EH (cell line): Measurements from ENCODE around the gene SCUBE1.

ENCODE experiments used
- DNase-seq: peaks from one replicate; pipeline ENCODE4 v3.0.0-alpha.2; 2015; ENCODE audit warnings: low read depth

SCUBE1 gene

DNA sequence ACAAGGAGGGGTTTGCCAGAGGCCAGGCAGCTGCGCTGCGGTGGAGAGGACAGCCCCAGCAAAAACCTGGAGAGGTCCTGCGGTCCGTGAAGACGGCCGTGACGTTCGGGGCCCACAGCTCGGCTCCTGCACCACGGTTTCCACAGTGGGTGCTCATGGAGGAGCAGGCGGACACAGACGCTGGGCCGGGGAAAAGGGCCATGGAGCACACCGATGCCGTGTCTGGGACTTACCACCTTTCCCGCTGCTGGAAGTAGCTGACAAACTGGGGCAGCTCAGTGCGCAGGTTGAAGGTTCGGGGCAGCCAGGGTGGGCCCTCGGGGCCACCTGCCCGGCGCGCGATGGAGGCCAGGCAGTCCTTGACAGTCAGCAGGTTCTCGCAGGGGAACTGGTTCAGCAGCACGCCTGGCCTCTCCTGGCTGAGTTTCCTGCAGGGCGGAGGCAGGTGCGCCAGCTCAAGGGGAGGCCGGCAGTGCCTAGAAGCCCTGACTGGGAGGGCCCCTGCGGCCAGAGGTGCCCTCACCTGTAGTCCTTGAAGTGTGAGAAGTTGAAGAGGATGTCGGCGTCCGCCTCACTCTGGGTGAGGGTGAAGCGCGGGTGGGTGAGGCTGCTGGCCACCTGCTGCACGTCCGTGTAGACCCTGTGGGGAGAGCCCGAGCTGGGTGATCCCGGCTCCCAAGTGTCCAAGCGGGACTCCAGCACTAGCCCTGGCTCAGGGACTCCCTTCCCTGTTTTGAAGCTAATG, 169.0 kb downstream of the SCUBE1 start:
- DNase-seq: no peak

DNA sequence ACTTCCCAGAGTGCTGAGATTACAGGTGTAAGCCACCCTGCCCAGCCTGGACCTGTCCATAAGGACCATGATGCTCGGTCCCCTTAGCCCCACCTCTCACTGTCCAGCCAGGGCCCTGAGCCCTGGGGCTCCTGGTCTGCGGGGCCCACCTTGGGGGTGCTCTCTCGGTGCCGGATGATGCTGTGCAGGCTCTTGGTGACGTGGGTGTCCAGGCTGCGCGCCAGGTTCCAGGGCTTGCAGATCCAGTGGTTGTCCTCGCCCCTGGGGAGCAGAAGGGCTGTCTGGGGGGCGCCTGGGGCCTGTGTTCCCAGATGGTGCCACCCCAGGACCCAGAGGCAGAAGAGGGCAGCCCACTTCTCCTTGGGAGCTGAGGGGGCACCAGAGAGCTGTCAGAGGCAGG, 169.6 kb downstream of the SCUBE1 start:
- DNase-seq: no peak

DNA sequence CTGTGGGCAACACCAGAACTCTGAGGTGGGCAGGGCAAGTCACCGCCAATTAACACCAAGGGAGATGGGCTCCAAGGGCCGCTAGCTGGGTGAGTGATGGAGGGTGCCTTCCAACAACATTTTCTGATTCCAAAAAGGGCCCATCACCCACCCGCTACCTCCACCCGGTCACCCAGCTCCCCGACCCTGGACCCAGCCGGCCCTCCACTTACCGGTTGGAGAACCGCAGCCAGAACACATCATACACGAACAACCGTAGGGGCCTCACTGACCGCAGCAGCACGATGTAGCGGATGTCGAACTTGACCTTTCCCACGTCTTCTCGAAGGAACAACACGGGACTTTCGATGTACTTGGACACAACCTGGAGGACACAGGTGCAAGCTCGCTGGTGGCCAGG, 171.0 kb downstream of the SCUBE1 start:
- DNase-seq: no peak

DNA sequence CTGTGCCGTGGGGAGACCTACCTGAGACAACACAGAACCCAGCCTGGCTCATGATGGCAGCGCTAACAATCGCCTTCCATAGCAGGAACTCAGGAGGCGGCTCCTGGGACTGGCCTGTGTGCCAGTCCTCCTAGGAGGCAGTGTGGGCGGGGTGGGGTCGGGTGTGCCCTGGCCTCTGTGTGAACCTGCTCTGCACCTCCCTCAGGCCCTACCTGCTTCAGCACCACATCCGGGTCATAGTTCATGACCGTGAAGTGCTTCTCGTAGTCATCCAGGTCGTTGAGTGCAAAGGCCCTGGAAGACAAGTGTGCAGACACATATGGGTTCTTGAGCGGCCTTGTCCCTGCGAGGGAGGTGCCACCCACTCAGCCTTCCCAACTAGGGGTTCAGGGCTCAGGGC, 171.6 kb downstream of the SCUBE1 start:
- DNase-seq: no peak

DNA sequence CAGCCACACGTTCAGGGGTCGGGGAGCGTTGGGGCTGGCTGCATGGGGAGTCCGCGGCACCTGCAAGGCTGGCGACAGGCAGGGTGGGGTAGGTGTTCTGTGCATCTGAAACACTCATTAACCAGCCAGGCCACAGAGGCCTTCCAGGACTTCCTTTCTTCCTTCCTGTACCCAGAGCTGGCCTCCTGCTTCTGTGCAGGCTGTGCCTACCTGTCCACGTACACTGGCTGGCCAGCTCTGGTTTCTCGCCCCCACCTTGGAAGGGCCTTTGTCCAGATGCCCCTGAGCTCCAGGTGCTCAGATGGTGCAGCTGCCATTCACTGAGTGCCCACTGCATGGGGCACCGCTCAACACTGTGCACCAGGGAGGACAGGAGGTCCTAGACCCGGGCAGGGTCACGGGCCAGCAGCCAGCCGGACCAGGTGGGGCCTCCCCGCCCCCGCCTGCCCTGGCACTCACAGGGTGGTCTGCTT, 172.1 kb downstream of the SCUBE1 start:
- DNase-seq: no peak

DNA sequence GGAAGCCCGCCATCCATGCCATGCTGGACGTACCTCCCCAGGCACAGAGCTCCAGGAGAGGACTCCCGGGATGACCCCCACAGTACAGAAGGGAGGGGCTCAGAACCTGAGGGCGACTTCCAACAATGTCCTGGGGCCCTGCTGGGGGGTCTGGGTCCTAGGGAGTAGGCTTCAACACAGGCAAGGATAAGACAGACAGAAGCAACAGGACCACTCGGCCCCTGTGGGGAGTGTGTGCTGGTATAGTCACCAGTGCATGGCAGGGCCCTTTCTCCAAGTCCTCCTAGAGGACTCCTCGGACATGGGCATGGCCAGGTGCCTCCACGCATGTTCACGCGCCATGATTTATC, 173.1 kb downstream of the SCUBE1 start:
- no peak for DNase-seq

DNA sequence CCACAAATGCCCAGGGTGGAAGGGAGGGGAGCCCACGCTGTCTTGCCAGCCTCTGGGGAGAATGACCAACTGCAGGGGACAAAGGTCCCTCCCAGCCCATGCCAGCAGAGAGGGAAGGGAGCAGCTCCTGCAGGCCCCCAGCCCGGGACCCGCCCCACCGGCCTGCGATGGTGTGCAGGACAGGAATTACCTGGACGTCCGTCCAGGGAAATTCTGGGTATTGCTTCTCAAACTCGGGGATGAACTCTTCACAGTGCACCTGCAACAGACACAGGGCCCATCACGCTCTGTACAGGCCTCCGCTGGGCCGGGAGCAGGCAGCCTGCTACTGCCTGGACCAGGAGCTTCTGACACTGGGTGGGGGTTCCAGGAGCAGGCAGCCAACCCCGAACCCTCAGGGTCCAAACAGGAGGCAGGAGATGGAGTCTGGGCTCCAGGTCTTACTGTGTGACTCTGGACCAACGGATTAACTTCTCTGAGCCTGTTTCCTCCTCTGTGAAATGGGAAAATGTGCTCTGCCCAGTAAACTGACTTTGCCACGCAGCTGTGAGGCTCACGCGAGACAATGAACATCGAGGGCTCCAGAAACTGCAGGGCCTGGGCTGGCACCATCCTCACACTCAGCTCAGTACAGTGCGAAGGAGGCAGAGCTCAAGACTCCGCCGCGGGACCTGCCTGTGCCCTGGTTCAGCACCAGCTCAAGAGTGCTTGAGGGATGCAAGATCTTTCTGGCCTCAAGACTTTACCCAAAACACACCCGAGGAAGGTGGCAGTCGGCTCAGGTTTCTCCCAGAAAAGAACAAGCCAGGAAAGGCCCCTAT, 173.7 kb downstream of the SCUBE1 start:
- no peak for DNase-seq

DNA sequence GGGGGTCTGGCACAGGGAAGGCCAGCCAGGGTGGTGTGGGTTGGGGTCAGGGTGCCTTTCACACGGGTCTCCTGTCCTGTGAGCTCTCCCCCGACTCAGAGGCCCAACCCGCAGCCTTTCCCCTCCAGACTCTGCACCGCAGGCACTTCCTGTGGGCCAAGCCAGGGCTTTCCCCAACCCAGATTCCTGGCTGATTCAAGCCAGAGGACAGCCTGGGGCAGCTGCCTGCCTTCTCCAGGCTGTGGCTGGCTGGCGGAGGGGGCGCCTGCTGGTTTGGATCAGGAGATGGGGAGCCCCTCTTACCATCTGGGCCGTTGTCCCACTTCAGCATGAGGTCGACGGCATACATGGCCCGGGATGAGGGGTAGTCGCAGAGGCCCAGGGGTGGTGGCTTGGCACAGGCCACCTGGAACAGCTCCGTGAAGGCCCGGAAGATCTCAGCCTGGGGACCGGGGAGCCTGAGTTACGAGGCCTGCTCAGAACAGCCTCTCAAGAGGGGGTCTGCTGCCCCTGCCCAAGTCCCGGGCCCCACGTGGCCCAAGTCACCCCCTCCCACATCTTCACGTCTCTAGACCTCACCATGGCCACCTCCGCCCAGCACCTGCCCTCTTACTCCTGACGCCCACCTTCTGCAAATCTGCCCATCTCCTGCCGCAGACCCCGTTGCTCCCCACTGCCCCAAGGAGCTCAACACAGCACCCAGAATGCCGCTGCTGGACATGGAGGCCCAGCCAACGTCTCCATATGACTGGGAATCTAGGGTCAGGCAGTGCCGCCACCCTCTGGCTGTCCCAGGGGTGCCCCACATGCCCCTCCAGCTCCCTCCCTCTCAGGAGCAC, 174.5 kb downstream of the SCUBE1 start:
- DNase-seq: peak; percentile 80

DNA sequence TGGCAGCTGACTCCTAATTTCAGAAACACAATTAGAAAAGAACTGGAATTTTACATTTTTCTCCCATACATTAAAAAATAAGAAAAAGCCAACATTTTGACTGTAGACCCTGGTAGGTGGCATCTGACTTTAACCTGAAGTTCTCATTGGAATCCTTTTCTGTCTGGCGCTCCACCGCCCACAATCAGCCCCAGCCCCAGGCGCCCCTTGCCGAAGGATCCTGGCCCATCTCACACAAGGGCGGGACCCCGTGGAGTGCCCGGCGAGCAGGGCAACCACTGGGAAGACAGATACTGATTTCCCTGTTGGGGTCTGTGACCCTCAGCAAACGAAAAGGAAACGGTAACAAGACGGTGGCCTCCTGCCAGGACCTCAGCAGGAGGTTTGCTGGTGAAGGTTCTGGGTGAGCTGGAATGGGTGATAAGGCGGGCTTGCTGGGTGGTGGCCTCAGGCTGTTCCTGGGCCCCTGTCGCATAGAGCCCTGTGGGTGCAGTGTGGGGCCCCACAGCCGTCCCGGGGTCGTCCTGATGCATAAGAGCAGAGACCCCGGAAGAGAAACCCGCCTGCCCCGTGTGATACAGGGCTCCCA, 176.1 kb downstream of the SCUBE1 start:
- DNase-seq: no peak

DNA sequence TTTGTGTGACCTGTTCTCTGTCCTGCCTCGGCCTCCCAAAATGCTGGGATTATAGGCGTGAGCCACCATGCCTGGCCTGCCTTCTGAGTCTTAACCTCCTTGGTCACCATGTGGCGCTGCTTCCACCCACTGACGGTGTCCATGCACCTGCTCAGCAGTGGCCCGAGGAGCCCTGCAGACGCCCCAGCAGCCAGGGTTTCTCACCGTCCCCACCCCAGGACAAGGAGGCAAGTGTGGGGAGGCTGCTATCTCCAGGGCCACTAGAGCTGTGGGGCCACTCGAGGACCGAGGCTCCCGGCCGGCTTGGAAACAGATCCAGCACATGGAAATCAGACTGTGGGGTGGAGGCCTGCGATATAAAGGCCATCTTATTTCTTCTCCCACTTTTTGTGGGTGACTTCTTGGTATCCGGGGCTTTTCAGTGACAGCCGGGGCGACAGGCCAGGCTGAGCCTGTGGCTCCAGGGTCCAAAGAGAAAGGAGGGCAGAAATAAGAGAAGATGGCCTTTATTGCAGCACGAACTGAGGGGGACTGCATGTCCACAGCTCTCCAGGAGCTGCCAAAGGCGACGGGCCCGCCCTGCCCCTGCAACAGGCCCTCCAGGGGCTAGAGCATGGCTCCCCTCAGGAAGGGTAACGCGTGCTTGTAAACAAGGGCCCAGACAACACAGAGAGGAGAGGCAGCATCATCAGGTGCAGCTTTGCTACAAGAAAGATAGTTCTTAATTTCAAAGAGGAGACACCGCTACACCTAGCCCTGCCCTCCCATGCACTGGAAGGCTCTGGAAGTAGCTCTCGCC, 176.8 kb downstream of the SCUBE1 start:
- DNase-seq: no peak

DNA sequence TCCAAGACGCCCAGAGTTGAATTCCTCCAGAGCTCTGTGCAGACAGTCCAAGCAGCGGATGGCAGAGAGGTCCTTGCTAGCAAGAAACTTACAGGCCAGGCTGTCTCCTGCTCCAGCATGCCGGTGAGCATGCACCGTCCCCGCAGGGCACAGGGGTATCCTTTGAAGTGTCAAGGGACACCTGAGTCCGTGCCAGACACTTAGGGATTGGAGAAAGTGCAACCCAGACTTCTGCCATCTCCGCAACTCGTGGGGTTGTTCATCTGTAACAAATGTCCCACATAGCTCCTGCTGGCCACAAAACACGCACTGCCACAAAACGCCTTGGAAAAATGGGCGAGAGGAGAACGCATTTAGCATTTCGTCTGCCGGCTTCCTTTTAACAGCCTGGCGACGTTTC, 178.5 kb downstream of the SCUBE1 start:
- peak; percentile 10 for DNase-seq

DNA sequence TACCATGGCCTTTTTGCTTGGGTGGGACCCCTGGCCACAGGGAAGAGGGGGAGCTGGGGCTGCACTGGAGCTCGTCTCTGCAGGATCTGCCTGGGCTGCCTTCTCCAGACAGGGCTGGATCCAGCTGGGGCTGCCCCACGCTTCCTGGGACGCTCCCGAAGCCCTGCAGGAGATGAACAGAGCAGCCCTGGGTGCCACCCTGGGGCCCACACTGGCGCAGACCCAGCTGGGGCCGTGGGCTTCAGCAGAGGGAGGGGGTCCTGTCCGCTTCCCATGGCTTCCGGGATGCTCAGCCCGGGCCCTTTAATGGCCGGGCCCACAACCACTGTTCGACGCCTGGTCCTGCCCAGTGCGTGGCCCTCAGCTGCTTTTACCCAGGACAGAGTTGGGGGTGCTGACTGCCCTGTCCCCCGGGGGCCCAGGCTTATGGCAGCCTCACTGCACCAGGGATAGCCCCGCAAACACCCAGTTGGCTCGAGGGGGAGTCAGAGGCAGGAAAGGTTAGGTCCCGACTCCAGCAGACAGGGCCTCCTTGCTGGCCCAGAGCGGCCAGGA, 179.9 kb downstream of the SCUBE1 start:
- DNase-seq: no peak

DNA sequence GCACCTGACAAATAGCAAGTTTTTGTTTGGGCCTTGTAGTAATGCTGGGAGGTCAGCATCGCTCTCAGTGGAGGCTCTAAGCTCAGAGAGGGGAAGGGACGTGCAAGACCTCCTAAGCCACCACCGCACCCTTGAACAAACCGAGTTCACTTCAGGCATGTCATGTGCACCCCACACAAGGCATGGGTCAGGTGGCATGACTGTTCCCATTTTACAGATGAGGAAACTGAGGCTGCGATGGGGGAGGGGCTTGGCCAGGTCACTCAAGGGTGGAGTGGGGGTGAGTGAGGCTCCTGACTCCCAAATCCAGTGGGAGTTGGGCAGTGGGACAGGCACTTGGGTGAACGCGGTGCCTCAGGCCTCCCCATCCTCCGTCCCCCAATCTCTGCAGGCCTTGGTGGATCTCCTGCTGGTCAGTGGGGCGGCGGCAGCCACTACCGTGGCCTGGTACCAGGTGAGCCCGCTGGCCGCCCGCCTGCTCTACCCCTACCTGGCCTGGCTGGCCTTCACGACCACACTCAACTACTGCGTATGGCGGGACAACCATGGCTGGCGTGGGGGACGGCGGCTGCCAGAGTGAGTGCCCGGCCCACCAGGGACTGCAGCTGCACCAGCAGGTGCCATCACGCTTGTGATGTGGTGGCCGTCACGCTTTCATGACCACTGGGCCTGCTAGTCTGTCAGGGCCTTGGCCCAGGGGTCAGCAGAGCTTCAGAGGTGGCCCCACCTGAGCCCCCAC, 180.6 kb downstream of the SCUBE1 start:
- no peak for DNase-seq

DNA sequence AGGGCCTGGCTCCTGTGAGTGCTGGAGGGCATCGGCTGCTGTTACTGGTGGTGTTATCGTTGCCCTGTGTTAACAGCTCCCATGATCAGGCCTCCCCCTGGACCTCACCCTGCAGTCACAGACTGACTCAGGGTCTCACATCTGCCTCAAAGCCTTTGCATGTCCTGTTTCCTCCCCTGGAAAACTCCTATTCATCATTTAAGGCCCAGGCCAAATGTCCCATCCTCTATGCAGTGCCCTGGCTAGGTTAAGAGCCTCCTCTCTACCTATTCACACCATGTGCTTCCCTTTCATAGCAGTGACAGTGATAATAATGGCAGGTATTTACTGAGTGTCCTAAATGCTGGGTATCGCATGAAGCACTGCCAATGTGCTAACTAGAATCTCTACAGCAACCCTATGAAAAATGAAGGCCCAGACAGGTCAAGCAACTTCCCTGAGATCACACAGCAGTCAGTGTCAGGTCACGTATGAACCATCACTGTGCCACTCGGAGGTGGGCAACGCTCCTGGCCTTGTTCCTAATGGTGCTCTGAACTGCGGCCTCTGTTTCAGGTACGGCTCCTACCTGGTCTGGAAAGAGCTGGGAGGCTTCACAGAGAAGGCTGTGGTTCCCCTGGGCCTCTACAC, 182.6 kb downstream of the SCUBE1 start:
- DNase-seq: no peak

DNA sequence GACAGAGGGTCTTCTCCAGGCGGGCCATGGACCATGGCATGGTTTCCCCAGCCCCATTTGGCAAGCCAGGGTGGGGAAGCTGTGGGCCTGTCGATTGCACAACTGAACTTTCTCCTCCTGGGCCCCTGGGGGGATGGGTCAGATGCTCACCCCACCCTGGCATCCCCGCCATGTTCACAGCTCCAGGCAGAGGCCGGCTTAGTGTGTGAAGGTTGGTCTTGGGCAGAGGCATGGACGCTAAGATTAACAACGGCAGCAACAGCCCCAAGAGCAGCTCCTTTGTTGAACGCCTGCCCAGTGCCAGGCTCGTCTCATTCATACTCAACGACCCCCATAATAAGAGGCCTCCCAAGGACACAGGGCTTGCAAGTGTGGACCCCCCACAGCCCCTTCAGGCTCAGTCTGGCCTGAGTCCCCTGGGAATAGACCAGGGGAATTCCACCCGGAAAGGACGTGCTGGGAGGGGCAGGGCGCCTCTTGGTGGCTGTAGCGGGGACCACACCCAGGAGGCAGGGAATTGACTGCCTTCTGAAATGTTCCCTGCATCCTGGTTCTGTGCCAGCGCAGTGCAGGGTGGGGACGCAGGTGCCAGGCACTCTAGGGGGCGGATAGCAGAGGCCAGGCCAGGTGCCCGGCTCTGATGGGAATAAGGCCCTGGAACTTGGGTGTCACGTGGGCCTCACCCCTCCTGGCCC, 183.5 kb downstream of the SCUBE1 start:
- no peak for DNase-seq

DNA sequence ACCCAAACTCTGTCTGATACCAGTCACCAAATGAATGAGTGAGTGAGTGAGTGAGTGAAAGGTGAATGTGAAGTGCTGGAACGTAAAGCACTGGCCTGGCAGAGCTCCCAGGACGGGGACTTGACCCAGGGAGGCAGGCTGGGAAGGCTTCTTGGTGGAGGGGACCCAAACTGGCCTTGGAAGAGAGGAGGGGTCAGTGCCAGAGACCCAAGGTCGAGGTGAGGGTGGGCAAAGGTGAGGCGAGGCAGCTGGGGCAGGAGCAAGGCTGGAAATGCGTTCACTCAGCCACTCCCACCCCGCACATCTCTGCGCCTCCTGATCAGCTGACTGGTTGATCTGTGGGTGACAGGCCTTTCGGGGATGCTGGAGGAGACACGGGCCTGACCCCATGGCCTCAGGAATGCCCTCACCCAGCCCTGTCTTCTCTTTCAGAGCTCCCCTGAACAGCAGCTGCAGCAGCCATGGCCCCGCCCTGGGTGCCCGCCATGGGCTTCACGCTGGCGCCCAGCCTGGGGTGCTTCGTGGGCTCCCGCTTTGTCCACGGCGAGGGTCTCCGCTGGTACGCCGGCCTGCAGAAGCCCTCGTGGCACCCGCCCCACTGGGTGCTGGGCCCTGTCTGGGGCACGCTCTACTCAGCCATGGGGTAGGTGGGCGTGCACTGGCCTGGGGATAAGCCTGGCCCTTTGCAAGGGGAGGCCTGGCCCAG, 184.2 kb downstream of the SCUBE1 start:
- DNase-seq: no peak

DNA sequence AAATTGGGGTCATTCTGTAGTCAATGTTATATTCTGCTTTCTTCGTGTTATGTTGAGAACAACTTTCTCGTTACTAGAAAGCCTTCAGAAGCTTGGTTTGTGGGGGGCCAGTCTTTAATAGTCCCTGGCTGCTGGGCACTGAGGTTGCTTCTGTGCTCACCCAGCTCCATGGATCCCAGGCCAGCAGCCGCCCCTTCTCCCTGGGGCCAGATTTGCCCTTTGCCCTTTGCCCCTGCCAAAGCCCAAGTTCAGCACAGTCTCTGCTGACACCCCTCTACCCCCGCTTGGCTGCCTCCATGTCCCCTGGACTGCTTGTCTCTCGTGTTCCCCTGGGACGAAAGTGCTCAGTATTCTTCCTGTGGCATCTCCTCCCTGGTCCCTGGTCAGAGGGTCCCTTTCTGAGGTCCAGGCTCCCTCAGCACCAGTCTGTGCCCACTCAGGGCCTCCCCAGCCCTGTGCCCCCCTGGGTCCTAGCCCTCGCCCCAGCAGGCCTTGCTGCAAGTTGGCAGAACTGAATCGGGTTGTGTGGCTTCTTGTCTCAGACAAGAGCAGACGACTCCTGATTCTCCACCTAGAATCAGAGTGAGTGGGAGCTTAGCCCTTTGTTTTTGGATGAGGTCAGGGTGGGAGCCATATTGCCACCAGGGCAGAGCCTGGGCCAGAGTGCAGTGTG, 185.2 kb downstream of the SCUBE1 start:
- DNase-seq: no peak

DNA sequence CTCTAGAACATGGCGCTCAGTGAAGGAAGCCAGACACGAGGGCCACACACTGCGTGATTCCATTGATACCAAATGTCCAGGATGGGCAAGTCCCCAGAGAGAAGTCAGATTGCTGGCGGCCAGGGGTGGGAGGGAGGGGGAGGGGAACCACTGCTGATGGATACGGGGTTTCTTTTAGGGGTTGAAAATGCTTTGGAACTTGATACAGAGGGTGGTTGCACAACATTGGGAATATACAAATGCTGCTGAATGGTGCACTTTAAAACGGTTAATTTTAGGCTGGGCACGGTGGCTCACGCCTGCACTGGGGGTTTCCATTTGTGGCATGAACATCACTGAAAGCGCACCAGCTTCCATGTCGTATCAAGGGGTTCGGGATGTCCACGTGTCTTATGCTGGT, 186.8 kb downstream of the SCUBE1 start:
- DNase-seq: no peak
